Inferior parietal cortex (tissue), 1 donor: ENCODE results near the gene SLC5A2.
"Not testable (repeated sequence)": the region's sequence is repeated elsewhere in the genome, so short reads cannot be mapped to it uniquely, and the experiment has no call there.

Source experiments
- DNase-seq: peaks from one replicate; pipeline ENCODE4 v3.0.0-alpha.2; 2016; ENCODE audit errors: extremely low spot score

Gene SLC5A2

DNA sequence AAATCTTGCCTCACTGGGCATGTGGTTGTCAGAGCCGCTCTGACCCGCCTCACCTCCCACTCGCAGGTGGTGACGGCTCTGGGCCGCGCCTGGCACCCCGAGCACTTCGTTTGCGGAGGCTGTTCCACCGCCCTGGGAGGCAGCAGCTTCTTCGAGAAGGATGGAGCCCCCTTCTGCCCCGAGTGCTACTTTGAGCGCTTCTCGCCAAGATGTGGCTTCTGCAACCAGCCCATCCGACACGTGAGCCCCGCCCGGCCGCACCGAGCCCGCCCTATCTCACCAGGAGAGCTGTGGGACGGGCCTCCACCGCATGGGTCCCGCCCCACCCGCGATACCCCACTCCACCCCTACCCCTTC is 7.0 kb upstream of the SLC5A2 start:
- DNase-seq = no peak

- no peak for DNase-seq
These were observed 6.4 kb upstream of the SLC5A2 start for GRCh38 chr16:31476303-31477219.

DNA sequence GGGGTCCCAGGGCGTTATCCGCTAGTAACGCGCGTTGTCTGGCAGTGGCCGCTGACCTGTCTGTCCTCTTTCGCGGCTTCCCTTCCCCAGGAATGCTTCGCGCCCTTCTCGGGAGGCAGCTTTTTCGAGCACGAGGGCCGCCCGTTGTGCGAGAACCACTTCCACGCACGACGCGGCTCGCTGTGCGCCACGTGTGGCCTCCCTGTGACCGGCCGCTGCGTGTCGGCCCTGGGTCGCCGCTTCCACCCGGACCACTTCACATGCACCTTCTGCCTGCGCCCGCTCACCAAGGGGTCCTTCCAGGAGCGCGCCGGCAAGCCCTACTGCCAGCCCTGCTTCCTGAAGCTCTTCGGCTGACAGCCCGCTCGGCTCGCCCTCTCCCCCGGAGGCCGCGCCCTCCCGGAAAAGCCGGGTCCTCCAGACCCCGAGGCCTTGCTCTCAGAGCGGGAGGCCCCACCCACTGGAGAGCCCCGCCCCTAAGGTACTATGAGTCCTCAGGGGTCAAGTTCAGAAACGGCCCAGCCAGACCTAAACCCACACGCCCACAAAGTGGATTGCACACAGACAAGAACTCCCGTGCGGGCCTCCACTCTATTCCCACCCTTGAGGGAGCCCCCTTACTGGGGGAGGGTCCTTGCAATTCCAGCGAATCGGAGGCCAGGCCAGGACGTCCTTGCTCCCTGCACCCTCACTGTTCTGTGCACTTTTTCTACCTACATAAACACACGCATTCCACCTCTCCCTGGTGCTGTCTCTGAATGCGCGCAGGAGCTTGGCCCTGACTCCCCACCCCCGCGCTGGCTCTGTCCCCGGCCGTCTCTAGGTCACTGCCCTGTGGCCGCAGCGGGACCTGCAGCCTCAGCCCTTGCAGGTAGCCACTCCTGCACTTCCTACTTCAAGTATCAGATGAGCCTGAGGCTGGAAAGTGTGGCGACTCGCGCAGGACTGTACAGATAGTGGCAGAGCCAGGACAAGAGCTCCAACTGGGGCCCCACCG is 5.4 kb upstream of the SLC5A2 start:
- DNase-seq = no peak

- no peak for DNase-seq
These were observed 4.0 kb upstream of the SLC5A2 start for GRCh38 chr16:31478956-31479355.

DNA sequence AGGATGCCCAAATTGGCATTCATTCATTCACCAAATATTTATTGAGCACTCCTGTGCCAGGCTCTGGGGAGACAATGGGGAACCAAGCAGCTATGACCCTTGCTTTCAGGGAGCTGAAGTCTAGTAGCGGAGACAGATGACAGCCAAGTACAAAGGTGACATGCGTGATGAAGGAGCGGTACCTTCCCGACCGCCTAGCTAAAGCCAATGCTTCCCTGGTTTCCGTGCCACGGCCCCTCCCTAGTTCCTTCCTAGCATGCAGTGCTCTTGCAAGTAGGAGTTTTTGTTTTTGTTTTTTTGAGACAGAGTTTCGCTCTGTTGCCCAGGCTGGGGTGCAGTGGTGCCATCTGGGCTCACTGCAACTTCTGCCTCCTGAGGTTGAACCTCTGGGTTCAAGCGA is 3.2 kb upstream of the SLC5A2 start:
- DNase-seq = no peak

DNA sequence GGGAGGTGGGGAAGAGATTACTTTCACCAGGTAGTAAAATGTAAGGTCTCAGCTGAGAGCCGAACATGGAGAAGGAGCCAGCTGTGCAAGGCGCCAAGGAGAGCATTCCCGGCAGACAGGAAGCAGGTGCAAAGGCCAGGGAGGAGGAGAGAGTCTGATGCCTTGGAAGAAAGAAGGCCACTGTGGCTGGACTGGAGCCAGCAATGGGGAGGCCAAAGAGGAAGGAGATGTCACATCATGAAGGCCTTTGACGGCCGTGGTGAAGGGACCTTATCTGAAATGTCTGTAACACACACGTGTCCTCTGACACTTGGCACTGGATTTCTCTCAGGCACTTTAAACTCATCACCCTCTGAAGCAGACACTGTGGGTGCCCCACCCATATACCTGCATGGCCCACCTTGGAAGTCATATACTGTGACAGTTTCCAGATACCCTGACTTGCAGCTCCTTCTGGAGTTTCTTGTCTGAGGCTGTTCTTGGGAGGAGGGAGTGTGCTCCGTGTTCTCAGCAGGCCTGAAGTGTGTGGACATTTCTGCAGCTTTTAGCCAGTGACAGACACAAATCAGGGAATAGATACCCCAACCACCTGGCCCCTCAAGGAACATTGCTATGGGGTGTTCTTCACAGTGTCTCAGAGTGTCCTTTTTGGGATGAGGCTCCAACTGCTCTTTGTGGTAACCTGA is 1.9 kb upstream of the SLC5A2 start:
- no peak for DNase-seq

GRCh38 chr16:31484048-31484447 is 1.1 kb downstream of the SLC5A2 start:
- not testable (repeated sequence) for DNase-seq

GRCh38 chr16:31484491-31485171 is 1.7 kb downstream of the SLC5A2 start:
- no peak for DNase-seq

DNA sequence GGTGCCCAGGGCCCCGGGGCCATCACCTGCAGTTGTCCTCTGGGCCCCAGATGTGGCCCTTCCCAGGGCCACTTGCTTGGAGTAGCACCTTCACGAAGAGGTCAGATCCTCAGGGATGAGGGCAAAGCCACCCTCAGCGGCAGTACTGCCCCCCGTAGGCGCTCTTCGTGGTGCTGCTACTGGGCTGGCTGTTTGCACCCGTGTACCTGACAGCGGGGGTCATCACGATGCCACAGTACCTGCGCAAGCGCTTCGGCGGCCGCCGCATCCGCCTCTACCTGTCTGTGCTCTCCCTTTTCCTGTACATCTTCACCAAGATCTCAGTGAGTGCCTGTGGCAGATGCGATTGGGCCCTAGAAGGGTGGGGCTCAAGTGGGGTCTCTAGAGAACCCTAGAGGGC is 2.6 kb downstream of the SLC5A2 start:
- DNase-seq = no peak

- DNase-seq = no peak
These were observed 3.1 kb downstream of the SLC5A2 start for GRCh38 chr16:31486045-31486444.

GRCh38 chr16:31487071-31487719 is 4.3 kb downstream of the SLC5A2 start:
- DNase-seq = no peak

- DNase-seq = no peak
These were observed 5.0 kb downstream of the SLC5A2 start for GRCh38 chr16:31487720-31488467.

- DNase-seq = no peak
These were observed 5.8 kb downstream of the SLC5A2 start for GRCh38 chr16:31488468-31489297.

DNA sequence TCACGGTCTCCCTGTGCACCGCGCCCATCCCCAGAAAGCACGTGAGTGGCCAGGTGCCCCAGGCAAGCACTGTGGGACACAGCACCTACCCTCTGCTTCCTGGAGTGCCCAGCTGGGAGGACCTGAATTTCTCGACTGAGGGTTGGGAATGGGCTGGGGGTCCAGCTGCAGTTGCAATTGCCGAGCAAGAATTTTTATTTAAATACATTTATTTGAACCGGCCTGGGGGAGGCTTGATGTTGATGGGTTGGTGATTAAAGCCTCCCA is 6.3 kb downstream of the SLC5A2 start:
- no peak for DNase-seq

- DNase-seq = no peak
These were observed 7.0 kb downstream of the SLC5A2 start for GRCh38 chr16:31489616-31490584.

- DNase-seq = no peak
These were observed 9.0 kb downstream of the SLC5A2 start for GRCh38 chr16:31491778-31492418.

DNA sequence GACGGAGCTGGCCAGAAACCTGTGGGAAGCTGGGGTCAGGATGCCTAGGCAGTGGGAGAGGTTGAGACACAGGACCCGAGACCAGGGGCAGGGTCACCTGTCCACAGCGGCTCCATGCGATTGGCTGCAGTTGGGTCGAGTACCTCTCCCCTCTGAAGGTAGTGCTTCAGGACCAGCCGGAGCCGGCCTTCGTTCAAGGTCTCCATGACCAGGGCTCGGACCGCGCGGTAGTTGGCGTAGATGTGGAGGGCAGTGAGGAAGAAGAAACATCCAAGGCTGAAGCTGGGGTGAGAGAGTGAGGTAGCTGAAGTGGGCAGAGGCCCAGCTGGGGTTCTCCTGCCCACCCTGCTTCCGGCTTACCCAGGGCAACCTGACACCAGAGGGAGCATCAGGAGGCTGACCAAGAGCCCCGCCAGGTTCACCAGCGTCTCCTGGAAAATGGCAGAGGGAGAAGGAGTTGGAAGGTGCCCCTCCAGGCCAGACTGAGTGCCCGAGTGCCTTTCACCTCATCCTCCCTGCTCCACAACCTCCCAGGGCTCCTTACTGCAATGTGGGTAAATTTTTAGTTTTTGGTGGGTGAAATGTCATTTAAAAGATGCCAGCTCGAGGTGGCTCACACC is 10.7 kb downstream of the SLC5A2 start:
- DNase-seq = no peak
